Femur (tissue), 1 donor: ENCODE results near the gene IPP.
"Not testable (repeated sequence)": the region's sequence is repeated elsewhere in the genome, so short reads cannot be mapped to it uniquely, and the experiment has no call there.

Source experiments
- DNase-seq: peaks from one replicate; pipeline ENCODE4 v3.0.0-alpha.2; 2017

The IPP gene

DNA sequence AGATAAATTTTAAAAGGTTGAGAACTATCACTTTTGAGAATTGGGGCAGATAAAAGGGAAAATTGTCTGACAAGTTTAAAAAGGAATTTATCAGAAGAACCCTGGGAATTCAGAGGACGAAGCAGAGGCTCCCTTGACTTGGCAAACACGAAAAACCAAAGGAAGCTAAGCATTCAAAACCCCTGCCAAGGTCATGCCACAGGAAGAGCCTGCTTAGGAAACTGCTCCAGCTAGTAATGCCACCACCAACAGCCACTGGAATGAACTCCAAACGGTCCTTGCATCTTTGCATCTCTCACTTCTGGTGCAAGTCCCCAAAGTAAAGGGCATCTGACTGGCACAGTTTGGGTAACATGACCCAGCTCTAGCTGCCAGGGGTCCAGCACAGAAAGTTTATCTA is 71.3 kb downstream of the IPP start:
- no peak for DNase-seq

GRCh38 chr1:45678489-45678888 is 72.0 kb downstream of the IPP start:
- no peak for DNase-seq

- DNase-seq = no peak
These were observed 72.7 kb downstream of the IPP start for GRCh38 chr1:45677751-45678245.

DNA sequence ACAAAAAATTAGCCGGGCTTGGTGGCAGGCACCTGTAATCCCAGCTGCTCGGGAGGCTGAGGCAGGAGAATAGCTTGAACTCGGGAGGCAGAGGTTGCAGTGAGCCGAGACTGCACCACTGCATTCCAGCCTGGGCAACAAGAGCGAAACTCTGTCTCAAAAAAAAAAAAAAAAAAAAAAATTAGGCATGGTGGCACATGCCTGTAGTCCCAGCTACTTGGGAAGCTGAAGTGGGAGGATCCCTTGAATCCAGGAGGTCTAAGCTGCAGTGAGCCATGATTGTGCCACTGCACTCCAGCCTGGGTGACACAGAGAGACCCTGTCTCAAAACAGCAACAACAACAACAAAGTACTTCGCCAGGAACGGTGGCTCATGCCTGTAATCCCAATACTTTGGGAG is 73.9 kb downstream of the IPP start:
- DNase-seq = not testable (repeated sequence)

DNA sequence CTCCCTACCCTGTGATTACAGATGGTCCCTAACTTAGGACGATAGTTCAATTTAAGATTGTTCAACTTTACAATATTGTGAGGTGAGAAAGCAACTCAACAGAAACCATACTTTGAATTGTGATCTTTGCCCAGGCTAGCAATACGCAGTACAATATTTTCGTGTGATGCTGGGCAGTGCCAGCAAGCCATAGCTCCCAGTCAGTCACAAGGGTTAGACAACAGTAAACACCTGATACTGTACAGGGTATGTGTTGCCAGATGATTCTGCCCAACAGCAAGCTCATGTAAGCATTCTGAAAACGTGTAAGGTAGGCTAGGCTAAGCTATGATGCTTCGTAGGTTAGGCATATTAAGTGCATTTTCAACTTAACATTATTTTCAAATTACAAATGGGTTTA is 76.0 kb downstream of the IPP start:
- no peak for DNase-seq

GRCh38 chr1:45673956-45674355 is 76.5 kb downstream of the IPP start:
- DNase-seq = no peak

DNA sequence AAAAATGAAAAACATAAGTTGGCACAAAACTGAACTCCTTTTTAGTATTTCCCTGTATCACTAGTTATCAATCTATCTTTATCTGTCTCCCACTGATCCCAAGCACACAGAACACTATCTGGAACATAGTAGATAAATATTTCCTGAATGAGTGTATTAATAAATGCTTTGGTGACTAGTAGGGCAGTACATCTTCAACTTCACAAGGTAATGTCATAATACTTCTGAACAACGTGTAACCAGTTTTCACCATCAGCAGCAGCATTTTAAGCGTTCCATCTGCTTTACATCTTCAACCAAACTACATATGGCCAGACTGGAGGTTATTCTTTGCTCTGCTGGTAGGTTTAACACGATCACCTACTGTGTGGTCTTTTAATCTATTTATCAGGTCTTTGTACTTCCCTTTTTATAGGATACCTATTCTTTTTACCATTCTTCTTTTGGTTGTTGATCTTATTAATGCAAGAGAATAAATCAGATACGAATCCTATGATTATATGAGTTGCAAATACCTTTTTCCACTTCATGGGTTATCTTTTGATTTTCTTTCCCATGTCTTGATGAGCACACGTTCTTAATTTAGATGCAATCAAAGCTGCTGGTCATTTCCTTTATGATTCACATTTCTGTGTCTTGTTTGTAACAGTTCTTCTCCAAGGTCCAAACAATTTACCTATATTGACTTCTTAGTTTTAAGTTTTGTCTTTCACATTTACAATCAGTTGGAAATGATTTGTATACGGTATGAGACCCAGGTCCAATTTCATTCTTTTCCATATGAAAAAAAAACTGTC is 80.4 kb downstream of the IPP start:
- no peak for DNase-seq

DNA sequence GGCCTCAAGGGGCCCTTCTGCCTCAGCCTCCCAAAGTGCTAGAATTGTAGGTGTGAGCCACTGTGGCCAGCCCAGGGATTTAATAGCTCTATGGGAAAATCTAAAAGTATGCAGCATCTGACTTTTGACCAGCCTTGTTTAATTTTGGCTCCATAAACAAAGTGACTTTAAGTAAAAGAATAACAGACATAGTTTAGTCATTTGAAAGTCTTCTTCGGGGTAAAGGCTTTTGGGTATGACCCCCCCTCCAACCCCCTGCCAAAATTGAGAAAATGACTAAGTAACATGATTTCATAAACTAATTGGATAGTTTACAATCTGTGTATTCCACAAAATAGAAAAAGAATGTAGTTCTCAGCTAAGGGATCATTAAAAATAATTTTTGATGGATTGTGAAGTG is 81.1 kb downstream of the IPP start:
- no peak for DNase-seq

DNA sequence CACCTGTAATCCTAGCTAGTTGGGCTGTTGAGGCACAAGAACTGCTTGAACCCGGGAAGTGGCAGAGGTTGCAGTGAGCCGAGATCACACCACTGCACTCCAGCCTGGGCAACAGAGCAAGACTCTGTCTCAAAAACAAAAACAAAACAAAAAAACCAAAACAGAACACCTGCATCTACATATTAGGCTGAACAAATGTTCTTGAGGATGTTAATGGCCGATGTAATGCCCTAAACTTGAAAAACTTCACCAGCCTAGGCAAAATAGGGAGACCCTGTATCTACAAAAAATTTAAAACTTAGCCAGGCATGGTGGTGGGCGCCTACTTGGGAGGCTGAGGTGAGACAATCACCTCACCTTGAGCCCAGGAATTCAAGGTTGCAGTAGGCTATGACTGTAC is 81.9 kb downstream of the IPP start:
- DNase-seq = no peak

- no peak for DNase-seq
These were observed 82.9 kb downstream of the IPP start for GRCh38 chr1:45667321-45668111.

- no peak for DNase-seq
These were observed 83.6 kb downstream of the IPP start for GRCh38 chr1:45666836-45667235.

- no peak for DNase-seq
These were observed 90.1 kb downstream of the IPP start for GRCh38 chr1:45660336-45660735.

DNA sequence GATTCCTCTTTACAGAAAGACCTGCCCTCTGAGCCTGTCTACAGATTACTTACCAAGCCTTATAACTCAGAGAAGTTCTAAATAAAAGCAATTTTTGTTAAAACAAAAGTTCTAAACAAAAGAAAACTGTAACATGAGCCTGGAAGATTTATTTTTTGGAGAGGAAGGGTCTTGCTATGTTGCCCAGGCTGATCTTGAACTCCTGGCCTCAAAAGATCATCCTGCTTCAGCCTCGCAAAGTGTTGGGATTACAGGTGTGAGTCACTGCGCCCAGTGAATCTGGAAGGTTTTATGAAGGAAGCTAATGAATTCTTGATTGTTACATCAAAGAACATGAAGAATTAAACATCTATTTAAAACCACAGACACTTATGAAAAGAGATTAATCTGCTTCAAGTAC is 91.2 kb downstream of the IPP start:
- DNase-seq = no peak

DNA sequence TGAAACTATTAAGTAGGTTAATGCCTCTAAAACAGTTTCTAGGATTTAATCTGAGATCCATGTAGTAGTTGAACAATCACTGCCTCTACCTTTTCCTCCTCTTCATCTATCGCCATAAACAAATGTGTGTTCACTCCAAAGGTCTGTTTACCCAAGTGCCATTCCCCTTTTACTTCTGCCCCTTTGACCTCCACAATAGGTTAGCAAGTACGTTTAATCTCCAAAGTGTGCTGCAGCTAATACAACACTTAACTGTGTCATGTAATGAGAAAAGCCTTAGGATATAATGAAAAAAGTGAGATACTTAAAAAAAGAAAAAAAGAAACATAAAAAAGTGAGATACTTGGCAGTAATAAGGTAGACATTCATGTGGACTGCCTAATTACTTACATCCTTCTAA is 92.3 kb downstream of the IPP start:
- DNase-seq = no peak

DNA sequence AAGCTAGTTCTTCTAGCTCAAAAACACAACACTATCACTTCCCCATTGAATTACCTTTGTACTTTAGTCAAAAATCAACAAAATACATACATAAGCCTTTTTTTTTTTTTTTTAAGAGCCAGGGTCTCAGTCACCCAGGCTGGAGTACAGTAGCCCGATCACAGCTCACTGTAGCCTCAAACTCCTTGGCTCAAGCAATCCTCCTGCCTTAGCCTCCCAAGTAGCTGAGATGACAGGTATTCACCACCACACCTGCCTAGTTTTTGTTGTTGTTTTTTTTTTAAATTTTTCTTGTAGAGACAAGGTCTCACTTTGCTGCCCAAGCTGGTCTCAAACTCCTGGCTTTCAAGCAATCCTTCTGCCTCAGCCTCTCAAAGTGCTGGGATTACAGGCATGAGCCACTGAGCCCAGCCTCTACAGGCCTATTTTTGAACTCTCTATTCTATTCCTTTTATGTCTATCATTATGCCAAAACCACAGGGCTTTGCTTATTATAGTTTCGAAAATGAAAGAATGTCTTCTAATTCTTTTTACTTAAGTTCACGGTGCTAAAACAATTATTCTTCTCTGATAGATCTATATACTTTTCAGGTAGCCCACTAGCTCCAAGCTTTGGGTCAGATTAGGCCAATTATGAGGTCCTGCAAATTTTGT is 93.8 kb downstream of the IPP start:
- DNase-seq = no peak

- DNase-seq = no peak
These were observed 95.7 kb downstream of the IPP start for GRCh38 chr1:45654540-45655280.
